Body of pancreas (tissue), 4 donors: ENCODE data around the gene MEN1.
A peak's percentile ranks its signal among the peaks of the same experiment; 100 is the strongest.

Source experiments
- CTCF ChIP-seq, 7 experiments: fragments of 450-650 bp in 4 of 7; fragments of 200-600 bp in 3 of 7; sonication (generic) in 3 of 7; IDR thresholded peaks; one replicate each; pipeline ENCODE4 v1.5.1; 2016 to 2019; ENCODE audit warnings: antibody characterized with exemption in 7 of 7
- POLR2A ChIP-seq, 3 donors: fragments of 450-650 bp; IDR thresholded peaks; one replicate each; pipeline ENCODE4 v1.6.1; 2016; ENCODE audit warnings: antibody characterized with exemption in 3 of 3, mild to moderate bottlenecking in 2 of 3

- TF ChIP-seq CTCF (IDR thresholded peaks at IDR 0.05) (peak in 5 of 7 experiments; percentile 14 to 58 (median 47)), POLR2A (IDR thresholded peaks at IDR 0.05) (peak in 1 of 3 donors; percentile 6)
Observed at GRCh38 chr11:64848826-64849597, 38.7 kb upstream of the MEN1 start.
